Measurements from ENCODE around the gene CHST11.
"Not testable (repeated sequence)": the region's sequence is repeated elsewhere in the genome, so short reads cannot be mapped to it uniquely, and the experiment has no call there.

Gene CHST11

DNA sequence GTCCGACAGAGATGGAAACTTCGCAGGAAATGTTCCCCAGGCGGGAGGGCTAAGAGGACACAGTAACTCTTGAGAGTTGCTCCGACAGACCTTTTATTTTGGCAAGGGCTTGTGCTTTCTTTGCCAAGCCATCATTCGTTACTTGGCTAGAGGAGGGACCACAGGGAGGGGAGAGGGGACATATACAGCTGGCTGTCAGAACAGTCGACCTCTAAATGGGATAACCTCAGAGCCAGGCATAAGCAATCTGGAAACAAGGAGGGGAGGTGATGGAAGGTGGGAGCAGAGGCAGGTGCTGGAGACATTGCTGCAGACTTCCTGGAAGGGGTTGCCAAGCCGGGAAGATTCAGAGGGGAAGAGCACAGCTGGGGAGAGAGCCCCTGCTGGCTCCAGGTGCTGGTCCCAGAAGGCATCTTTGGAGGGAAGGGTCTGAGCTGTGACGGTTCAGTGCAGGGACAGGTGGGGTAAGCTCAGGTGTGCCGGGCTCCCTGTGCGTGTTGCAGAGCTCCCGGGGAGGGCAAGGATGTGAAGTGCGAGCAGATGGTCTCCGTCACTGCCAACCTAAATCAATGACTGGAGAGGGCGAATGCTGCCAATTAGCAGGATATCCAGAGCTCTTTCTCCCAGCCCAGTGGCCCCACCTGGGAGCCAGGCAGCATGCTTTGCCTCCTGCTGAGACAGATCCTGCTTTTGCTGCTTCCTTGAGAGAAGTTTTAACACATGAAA is 50.1 kb downstream of the CHST11 start:
- no peak for DNase-seq

DNA sequence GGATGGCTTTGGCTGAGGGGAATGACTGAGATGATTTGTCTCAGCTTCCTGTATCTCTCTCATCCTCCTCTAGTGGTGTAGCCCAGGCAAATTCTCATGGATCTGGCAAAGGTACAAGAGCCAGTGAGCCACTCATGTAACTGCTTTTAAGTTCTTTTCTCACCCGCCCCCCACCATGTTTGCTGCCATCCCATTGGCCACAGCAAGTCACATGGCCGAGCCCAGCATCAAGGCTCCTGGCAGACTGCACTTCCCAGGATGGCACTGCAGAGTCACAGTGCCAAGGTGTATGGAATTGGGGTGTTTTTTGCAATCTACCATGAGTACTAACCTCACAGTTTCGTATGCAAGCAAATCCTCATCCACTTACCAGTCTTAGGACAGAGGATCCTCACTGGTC is 50.9 kb downstream of the CHST11 start:
- DNase-seq = no peak

DNA sequence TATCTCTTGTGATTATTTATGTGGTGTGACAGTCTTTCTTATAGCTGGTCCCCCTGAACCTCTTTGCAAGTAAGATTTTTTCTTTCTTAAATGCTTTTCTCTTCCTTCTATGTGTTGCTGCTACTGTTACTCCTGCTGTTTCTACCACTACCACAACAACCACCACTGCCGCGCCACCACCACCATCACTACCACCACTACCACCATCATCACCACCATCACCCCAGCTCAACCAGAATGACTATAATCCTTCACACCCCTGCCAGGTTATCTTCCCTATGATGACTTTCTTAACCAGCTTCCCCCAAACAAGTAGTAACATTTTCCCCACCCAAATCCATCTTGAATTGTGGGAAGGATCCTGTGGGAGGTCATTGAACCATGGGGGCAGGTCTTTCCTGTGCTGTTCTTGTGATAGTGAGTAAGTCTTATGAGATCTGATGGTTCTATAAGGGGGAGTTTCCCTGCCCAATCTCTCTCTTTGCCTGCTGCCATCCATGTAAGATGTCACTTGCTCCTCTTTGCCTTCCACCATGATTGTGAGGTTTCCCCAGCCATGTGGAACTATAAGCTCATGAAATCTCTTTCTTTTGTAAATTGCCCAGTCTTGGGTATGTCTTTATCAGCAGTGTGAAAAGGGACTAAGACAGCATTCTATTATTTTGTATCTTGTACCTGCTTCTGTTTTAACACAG is 52.2 kb downstream of the CHST11 start:
- no peak for DNase-seq

DNA sequence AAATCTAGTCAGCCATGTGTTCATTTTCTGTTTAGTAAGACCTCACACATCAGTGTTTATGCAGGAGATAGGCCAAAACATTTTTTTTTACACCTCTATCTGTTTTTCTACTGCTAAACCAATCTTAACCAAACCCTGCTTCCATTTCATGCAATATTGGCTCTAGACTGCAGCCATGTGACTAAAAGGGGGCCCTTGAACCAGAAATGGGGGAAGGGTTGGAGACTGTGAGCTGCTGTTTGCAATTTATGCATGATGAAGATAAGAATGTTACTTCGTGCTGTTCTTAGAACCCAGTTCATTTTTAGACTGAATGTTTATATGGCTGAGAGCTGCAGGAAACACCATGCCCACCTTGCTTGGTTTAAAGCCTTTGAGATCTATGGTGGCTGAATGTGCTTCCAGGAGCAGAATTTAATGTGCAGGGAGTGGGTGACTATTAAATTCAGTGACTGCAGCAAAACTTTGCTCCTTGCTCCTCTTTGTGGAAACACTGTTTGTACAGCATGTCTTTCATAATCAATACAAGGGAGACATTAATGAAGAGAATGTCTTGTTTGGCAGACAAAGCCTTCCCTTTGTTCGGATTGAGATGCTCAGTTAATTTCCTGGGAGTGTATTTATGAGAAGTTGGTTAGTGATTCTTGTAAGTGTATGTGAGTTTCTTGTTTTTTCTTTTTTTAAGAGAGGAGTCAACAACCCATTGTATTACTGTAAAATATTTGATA is 53.6 kb downstream of the CHST11 start:
- no peak for DNase-seq

DNA sequence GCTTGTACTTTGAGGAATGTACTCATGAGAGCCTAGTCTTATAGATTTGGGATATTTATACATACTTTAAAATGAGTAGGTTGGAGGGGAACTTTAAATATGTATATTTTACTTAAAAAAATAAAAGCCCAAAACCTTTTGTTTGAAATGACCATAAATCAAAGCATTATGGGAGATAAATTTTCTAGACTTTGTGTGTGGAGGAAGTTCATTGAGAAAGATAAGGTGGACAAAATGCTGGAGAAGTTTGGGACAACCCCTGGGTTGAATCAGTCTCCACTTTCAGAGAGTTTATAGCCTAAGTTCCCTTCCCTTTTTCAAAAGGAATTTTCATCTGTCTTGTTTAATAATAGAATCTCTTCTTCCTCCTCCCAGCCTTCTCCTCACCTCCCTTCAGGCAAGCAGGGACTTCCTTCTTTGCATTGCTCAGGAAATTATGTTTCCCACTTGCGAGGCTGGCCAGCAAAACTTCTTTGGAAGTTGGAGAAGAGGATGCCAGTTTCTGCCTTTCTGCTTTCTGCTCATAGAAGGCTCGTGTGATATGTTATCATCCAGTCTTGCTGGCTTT is 54.2 kb downstream of the CHST11 start:
- DNase-seq = no peak

DNA sequence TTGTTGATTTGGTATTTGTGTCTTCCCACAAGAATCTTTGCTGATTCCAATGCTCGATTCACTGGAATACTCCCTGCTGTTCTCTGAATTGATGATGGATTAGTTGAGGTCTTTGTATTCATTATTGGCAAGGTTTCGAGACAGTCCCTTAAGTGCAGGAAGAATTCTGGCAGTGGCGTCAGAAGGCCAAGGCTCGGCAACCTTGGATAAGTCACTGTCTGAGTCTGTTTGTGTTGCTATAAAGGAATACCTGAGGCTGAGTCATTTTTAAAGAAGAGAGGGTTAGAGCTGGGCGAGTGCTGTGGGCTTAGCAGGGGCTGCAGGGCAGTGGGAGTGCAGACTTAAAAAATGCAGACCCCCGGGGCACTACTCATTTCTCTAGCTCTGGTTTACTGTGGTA is 56.9 kb downstream of the CHST11 start:
- DNase-seq = no peak

DNA sequence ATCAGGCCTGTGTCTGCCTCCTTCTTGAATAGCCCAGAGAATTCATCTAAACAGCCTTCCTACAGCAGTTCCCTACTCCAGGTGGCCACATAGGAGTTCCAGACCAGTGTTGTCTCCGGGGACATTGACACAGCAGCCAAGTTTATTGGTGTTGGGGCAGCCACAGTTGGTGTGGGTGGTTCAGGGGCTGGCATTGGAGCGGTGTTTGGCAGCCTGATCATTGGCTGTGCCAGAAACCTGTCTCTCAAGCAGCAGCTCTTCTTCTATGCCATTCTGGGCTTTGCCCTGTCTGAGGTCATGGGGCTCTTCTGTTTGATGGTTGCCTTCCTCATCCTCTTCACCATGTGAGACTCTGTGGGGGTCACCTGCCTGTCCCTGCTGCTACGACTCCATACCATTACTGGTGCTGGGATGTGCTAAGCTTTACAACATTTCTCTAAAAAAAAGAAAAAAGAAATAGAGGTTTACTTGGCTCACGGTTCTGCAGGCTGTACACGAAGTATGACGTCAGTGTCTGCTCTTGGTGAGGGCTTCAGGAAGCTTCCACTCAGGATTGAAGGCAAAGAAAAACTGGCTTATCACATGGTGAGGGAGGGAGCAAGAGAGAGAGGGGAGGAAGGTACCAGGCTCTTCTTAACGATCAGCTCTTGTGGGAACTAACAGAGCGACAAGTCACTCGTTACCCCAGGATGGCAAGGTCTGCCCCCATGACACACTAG is 57.5 kb downstream of the CHST11 start:
- DNase-seq = no peak

DNA sequence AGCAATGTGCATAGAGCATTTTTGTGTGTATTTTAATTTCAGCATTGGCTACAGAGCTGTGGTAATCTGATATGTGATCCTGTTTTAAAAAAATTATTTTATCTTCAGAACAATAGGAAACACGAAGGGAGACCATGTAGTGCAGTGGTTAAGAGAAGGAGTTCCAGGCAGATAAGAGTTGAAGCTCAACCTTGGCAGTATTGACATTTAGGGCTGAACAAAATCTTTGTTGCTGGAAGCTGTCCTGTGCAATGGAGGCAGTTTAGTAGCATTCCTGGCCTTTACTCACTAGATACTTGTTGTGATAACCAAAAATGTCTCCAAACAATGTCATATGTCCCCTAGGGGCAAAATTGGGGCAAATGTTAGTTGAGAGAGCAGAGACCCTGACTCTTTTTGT is 59.2 kb downstream of the CHST11 start:
- no peak for DNase-seq

DNA sequence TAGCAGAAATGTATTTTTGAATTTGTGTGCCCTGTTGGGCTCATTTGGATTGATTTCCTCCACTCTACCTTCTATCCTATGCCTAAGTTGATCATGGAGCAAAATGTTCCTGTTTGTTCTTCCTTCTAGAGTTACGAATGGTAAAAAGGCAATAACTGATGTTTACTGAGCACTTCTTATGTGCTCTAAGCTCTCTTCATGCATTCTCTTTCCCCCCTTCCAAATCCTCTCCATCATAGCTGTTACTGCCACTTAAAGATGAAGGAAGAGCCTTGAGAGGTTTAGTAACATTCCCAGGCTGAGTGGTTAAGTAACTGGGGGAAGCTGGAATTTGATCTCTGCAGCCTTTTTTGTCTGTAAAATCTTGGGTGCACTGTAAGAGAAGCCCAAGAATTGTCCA is 60.1 kb downstream of the CHST11 start:
- no peak for DNase-seq

DNA sequence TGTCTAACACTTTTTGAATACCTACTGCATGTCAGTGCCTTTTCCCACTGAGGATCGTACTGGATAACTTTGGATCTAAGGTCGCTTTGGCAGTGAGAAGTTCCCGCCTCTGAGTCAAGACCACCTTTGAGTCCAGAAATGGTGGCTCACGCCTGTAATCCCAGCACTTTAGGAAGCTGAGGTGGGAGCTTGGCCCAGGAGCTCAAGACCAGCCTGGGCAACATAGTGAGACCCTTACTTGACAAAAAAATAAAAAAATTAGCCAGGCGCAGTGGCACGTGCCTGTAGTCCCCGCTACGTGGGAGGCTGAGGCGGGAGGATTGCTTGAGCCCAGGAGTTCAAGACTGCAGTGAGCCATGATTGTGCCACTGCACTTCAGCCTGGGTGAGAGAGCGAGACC is 61.1 kb downstream of the CHST11 start:
- DNase-seq = no peak

DNA sequence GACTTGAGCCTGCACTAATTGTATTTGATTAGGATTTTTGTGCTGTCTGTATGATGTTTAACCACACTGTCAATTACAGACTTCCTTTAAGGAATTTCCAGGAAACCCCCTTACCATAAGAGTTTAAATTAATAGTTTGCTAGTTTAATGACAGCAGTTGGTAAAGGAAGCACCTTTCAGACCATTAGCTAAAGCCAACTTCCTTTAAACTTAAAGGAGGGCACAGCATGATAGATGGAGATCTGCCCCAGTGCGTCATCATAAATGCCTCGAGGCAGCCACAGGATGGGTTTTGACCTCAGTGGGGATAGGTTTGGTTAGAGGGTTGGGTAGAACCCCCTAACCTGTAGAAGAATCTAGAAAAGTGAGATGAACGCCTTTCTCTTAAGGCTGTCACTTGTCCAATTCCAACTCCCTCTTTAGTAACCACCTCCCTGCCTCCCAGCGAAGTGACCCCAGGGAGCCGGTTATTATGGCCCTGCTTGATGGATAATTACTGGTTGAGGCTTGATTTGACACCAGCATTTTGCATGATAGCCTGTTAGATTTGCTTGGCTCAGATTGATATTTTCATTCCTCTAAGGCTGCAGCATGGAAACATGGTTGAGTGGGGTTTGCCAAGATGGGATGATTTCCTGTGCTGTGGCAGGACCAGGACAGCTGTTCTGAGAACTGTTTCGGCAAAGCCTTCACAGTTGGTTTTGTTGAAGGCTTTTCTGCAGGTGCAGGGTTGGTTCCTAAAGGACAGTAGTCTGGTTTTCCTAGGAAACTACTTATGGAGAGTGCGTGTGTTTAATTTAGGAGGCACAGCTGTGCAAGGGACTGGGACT is 62.7 kb downstream of the CHST11 start:
- DNase-seq = no peak

DNA sequence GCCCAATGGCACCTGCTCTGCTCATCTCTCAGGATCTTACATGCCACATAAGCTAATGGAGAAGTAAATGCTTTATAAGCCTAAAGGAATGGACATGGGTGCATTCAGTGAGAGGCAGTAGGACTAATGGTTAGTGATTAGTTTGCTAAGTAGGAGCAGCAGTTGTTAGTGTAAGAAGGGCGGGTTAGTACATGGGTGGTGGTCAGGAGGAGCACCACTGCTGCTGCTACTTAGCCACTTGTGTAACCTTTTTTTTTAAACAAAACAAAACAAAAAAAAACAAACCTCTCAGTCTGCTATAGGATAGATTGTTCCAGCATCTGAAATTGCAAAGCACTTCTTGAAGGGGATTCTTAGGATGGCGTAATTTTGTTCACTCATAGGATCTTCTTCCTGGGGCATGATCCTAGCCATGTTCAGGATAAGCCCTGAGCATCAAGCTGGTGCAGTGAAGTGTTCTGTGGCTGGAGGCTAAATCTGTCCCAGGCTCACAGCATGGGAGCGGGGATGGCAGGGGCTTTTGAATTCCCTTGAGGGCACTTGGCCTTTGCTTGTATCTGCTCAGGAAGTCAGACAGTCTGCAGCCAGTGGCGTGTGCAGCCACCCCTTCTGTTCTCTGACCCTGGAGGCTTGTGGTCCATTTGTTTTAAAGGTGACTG is 63.6 kb downstream of the CHST11 start:
- DNase-seq = no peak

DNA sequence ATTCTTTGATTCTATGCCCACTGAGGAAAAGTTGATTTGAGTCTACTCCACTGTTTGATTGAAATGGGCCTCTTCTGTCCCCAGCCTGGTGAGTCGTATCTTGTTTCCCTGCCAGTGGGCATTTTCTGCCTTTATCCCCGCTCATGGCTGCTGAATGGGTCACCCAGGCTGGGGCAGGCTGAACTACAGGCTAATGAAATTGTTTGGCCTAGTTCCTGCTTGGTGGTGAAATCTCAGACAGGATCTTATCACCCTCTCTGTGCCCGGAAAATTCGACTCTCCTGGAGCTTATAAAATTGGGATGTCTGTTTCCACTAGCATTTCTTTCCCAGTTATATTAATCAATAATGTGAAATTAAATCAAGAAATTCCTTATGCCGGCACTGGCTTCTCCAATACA is 65.0 kb downstream of the CHST11 start:
- DNase-seq = no peak

DNA sequence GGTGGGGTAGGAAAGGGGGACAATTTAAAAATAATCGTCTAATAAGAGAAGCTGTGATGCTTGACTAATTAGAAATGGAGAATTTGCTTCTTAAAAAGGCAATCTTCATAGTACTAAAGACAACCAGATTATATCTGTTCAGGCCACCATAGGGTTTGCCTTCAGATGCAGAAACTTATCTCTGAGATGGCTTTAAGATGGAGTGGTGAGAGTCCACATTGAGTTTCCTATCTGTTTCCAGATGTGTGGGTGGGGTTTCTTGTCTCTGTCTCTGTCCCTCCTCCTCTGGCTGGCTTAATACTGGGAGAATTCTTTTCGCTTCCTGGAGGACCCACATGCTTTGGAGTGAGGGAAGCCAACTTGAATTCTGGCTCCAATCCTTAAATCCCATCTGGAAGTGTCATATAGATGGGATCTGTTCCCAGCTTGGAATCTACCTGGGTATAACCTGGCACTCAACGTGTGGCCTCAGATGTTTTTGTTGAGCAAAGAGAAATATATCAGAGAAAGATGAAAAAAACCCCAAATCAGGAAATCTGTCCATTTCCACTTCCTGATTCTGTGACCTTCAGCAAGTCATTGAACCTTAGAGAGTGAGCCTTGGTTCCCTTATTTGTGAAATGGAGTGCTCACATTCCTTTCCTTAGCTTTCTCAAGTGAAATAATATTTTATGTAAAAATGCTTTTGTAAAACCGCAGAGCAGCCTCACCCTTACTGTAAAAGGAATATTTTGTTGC is 66.4 kb downstream of the CHST11 start:
- no peak for DNase-seq

DNA sequence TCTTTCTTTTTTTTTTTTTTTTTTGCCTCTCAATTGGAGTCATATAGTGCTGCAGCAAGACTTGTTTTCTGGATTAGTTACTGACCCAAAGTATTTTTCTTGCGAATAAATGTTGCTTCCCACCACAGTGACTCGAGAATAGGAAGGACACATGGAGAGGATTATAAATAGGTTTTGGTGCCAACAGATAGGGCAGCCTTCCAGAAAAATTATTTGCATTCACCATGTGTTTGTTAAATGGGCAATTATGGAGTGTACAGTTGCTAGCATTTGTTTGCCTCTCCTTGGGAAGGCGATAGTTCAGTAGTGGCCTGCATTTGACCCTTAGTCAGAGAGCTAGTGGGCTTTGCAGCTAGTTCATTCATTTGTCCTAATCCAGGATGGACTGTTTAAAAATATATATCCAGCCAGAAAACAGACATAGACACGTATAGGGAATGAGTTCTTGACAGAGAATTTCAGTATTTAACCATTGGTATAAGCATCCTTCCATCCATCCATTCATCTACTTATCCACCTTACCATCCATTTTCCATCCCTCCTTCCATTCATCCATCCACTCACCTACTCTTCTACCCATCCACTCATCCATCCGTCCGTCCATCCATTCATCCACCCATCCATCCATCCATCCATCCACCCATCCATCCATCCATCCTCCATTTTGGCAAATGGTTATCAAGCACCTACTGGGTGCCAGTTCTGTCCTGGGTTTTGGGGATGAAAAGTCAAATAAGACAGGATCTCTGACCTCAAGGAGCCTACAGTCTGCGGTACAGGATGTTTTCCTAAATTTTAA is 67.5 kb downstream of the CHST11 start:
- no peak for DNase-seq

DNA sequence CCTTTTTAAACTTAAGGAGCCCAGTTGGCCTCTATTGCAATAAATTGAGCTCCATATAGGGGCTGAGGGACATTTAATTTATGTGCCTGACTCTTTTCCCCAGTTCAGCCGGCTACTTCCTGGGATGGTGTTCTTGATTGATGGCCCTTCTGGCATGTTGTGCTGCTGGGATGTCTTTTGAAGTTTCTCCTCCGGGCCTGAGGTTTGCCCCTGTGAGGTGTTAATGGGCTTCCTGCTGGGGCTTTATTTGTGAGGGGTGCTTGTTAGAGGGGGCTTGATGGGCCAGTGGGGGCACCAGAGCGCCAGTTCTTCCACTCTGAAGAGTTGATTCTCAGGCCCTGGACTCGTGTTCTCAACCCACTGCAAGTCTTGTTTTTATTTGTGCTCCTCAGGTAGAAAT is 69.6 kb downstream of the CHST11 start:
- DNase-seq = no peak

DNA sequence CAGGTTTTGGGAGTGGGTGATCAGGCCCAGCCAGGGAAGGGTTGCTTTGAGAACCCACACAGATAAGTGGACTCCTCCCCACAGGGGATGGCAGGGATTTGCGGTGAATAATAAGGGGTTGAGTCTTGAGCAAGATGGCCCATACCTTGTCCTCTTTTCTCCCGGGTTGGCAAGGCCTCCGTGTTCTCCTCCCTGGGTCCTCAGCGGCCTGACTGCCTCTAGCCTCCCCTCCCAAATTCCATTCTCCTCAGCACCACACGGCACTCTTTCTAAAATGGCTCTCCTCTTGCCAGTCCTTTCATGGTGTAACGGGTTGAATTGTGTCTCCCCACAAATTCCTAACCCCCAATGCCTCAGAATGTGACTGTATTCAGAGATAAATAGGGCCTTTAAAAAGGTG is 70.0 kb downstream of the CHST11 start:
- DNase-seq = no peak

DNA sequence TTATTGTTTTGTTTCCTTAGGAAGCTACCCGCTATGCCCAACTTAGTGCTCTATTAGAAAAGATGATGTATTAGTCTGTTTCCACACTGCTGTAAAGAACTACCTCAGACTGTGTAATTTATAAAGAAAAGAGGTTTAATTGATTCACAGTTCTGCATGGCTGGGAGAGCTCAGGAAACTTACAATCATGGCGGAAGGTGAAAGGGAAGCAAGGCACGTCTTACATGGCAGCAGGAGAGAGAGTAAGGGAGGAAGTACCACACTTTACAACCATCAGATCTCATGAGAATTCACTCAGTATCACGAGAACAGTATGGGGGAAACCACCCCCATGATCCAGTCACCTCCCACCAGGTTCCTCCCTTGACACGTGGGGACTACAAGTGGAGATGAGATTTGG is 70.9 kb downstream of the CHST11 start:
- DNase-seq = not testable (repeated sequence)

DNA sequence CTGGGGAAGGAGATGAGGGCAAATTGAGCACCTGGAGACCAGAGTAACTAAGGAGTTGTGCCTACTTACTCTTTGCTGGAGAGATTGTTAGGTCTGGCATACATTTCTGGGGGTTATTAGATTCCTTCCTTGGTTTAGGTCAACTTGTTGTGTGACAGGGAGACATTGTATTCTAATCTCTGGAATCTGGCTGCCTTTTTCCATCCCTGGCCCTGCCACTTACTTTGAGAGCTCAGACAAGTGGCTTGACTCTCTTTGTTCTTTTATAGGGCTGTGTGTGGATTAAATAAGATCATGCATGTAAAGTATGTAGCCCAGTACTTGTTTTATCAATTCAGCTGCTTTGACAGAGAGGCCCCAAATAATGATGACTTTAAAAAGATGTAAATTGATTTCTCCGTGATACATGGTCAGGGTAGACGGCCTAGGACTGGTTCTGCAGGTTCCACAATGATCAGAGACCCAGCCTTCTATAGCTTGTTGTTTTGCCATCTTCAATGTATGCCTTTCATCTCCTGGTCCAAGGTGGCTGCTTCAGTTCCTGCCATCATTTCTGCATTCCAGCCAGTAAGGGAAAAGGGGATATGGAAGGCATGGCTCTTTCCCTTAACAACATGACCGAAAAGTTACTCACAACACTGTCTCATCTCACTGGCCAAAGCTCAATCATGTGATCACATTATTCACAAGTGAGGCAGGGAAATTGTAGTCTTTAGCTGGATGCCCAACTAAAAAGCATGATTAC is 72.6 kb downstream of the CHST11 start:
- no peak for DNase-seq

Data from stimulated activated CD4-positive, alpha-beta T cell treated with anti-CD3 and anti-CD28 coated beads, Interleukin-4, amount 100 ng/mL, for 24 hours (primary cell).